RWPE2 (cell line): ENCODE results near the gene KISS1R.
A peak's percentile ranks its signal among the peaks of the same experiment; 100 is the strongest.

Experiments used
- ATAC-seq: fragments of 200-7000 bp; cut with Tn5 transposase; 3 replicates; pipeline ENCODE4 v1.9.1; 2021; ENCODE audit warnings: low read depth
- DNase-seq: peaks from one replicate; pipeline ENCODE4 v3.0.0-alpha.2; 2020; ENCODE audit warnings: low spot score
- H3K27ac ChIP-seq: fragments of 450-650 bp; 2 replicates; pipeline ENCODE4 v1.5.1; 2017; ENCODE audit warnings: mild to moderate bottlenecking; ENCODE audit not compliant: poor library complexity, severe bottlenecking
- H3K27me3 ChIP-seq: fragments of 250-450 bp; sonication (Bioruptor Pico); 2 replicates; pipeline ENCODE4 v1.5.1; 2021; ENCODE audit warnings: mild to moderate bottlenecking, moderate library complexity; ENCODE audit not compliant: insufficient read depth, poor library complexity, severe bottlenecking
- H3K36me3 ChIP-seq: fragments of 250-450 bp; sonication (Bioruptor Pico); 2 replicates; pipeline ENCODE4 v1.5.1; 2020; ENCODE audit warnings: low read depth, mild to moderate bottlenecking, moderate library complexity
- H3K4me1 ChIP-seq: fragments of 250-450 bp; sonication (Bioruptor Pico); 2 replicates; pipeline ENCODE4 v1.5.1; 2021; ENCODE audit warnings: mild to moderate bottlenecking, moderate library complexity; ENCODE audit not compliant: insufficient read depth, poor library complexity, severe bottlenecking
- H3K4me3 ChIP-seq: fragments of 250-450 bp; sonication (Bioruptor Pico); 2 replicates; pipeline ENCODE4 v1.5.1; 2021; ENCODE audit warnings: mild to moderate bottlenecking, moderate library complexity; ENCODE audit not compliant: severe bottlenecking
- H3K9me3 ChIP-seq: fragments of 250-450 bp; sonication (Bioruptor Pico); 2 replicates; pipeline ENCODE4 v1.5.1; 2021; ENCODE audit warnings: mild to moderate bottlenecking, moderate library complexity; ENCODE audit not compliant: severe bottlenecking
- TF ChIP-seq, protein P1 (sequence below): fragments of 450-650 bp; IDR thresholded peaks from one replicate; pipeline ENCODE4 v1.5.1; 2017; ENCODE audit warnings: mild to moderate bottlenecking, moderate library complexity; ENCODE audit not compliant: poor library complexity, severe bottlenecking

Gene KISS1R

DNA sequence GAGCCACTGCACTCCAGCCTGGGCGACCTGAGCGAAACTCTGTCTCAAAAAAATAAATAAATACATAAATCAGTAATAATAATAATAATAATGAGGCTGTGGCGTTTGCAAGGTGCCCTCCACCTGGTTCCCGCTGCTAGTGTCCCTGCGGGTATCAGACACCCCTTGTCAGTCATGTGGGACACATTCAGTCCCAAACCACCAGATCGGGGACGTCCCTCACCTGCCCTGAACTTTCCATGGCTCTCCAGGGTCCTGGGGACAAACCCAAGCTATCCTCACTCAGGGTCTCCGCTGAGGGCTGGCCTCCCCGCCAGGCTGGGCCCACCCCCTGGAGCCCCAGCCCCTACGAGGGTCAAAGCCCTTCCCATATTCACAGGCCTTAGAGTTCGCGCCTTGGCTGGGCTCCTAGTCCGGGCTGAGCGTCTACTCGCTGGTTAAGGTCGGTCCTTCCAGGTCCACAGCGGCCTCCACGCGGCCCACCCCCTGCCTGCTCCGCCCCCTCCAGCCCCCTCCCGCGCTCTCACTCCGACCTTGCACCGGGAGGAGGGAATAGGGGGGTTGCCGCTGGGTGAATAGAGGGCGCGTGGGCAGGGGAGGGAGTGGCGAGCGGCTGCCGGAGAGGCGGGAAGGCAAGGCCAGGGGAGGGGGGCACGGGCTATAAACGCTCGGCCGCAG lies 349 bp upstream of the KISS1R start:
- H3K4me3 ChIP-seq, result no peak overlapping the region
- H3K36me3 ChIP-seq, result no peaks in the 10 kb centered on the region
- TF ChIP-seq, protein P1, sequence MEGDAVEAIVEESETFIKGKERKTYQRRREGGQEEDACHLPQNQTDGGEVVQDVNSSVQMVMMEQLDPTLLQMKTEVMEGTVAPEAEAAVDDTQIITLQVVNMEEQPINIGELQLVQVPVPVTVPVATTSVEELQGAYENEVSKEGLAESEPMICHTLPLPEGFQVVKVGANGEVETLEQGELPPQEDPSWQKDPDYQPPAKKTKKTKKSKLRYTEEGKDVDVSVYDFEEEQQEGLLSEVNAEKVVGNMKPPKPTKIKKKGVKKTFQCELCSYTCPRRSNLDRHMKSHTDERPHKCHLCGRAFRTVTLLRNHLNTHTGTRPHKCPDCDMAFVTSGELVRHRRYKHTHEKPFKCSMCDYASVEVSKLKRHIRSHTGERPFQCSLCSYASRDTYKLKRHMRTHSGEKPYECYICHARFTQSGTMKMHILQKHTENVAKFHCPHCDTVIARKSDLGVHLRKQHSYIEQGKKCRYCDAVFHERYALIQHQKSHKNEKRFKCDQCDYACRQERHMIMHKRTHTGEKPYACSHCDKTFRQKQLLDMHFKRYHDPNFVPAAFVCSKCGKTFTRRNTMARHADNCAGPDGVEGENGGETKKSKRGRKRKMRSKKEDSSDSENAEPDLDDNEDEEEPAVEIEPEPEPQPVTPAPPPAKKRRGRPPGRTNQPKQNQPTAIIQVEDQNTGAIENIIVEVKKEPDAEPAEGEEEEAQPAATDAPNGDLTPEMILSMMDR, result no peak
- no peaks in the 10 kb centered on the region for H3K4me1 ChIP-seq
- DNase-seq (peak; percentile 42), ATAC-seq (no peak)
- no peak overlapping the region for H3K27ac ChIP-seq
- H3K9me3 ChIP-seq, result no peaks in the 10 kb centered on the region
- H3K27me3 ChIP-seq, result peaks cover 40% of the 10 kb centered on the region

DNA sequence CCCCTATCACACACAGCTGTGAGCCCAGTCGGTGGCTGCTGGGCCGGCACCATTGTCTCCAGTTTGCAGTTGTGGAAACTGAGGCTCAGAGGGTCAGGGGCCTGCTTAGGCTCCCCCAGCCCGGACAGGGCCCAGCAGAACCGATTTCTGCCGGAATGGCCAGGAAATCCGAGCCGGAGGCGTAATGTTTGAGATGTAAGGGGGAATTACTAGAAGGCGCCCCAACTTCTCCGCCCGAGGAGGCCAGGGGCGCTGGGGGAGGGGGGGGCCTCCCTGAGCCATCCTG lies 962 bp downstream of the KISS1R start:
- no peaks in the 10 kb centered on the region for H3K36me3 ChIP-seq
- ATAC-seq (no peak), DNase-seq (no peak)
- no peaks in the 10 kb centered on the region for H3K9me3 ChIP-seq
- no peaks in the 10 kb centered on the region for H3K4me1 ChIP-seq
- no peak overlapping the region for H3K4me3 ChIP-seq
- H3K27me3 ChIP-seq, result peaks cover 40% of the 10 kb centered on the region
- TF ChIP-seq, protein P1, result no peak
- no peak overlapping the region for H3K27ac ChIP-seq

DNA sequence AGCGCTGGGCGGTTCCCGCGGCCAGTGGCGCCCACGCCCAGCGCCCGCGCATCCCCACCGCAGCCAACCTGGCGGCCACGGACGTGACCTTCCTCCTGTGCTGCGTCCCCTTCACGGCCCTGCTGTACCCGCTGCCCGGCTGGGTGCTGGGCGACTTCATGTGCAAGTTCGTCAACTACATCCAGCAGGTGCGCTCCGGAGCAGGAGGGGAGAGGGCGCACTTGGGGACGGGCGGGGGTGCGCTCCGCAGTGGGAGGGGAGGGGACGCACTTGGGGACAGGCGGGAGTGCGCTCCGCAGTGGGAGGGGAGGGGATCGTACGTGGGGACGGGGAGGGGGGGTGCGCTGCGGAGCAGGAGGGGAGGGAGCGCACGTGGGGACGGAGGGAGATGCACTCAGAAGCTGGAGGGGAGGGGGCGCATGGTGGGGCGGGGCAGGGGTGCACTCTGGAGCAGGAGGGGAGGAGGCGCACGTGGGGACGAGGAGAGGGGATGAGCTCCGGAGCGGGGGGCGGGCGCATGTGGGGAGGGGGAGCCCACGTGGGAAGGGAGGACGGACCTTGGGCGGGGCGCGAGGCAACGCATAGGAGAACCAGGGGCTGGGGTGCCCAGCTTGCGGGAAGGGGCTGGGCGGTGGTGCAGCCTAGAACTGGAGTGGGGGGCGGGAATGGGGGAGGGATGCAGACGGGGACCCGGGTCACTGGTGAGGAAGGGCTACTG lies 1.5 kb downstream of the KISS1R start:
- no peak overlapping the region for H3K27ac ChIP-seq

DNA sequence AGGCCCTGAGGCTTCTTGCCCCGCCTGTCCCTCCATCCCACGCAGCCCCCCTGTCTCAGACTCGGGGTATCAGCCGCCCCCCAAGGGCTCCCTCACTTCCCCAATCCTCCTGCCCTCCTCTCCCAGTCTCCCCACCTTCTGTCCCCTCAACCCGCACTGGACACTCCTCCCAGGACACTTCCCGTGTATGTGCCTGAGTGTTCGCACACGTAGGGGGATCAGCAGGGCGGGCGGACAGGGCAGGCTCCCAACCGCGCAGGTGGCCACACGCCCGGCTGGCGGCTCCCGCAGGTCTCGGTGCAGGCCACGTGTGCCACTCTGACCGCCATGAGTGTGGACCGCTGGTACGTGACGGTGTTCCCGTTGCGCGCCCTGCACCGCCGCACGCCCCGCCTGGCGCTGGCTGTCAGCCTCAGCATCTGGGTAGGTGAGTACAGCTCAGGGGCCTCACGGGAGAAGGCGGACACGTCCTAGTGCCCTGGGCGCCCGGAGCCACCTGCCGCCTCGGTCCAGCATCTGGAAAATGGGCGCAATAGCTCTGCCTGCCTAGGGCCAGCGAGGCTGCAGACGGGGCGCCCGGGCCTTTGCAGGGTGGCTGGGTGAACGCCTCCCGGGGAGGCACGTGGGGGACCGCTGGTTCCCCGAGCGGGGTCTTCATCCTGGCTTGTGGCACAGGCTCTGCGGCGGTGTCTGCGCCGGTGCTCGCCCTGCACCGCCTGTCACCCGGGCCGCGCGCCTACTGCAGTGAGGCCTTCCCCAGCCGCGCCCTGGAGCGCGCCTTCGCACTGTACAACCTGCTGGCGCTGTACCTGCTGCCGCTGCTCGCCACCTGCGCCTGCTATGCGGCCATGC lies 2.3 kb downstream of the KISS1R start:
- TF ChIP-seq, protein P1, result no peak
- no peaks in the 10 kb centered on the region for H3K9me3 ChIP-seq
- ATAC-seq (peak; percentile 58), DNase-seq (peak; percentile 57)
- peaks cover 40% of the 10 kb centered on the region for H3K27me3 ChIP-seq
- H3K4me1 ChIP-seq, result no peaks in the 10 kb centered on the region
- H3K27ac ChIP-seq, result no peak overlapping the region
- no peak overlapping the region for H3K4me3 ChIP-seq
- H3K36me3 ChIP-seq, result no peaks in the 10 kb centered on the region

More for the DNA sequence above, 1.5 kb downstream of the KISS1R start:
- no peak overlapping the region for H3K4me3 ChIP-seq
- DNase-seq, result peak; percentile 61
- H3K27me3 ChIP-seq, result peaks cover 40% of the 10 kb centered on the region
- TF ChIP-seq, protein P1, result no peak
- H3K9me3 ChIP-seq, result no peaks in the 10 kb centered on the region
- H3K4me1 ChIP-seq, result no peaks in the 10 kb centered on the region
- H3K36me3 ChIP-seq, result no peaks in the 10 kb centered on the region
- ATAC-seq, result no peak
